ENCODE results near the gene PROSER1.

The PROSER1 gene

DNA sequence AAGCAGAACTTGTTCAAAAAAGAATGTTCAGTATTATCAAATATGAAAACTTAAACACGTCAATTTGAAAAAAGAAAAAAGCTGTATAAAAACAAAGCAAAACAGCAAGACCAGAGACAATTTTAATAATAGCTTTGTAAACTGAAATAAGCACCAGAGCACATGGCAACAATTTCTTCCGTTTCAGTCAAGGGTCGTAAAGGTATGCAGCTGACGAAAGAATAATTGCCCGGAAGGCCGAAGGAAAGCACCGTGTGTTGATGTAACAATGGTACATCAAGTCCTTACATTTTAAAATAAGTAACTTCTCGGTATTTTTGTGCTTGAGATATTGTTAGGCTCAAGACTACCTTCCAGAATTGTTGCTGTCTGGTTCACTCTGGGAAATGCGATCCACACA lies 1.7 kb downstream of the PROSER1 start:
- no peak for DNase-seq (ENCODE audit: extremely low spot score)
- CTCF ChIA-PET, result interaction anchor here (0.7 to 1.6 kb wide), 3 partner anchors 12 to 580 kb away, joined by 3 to 6 read pairs (median 3); no protein-coding TSS in a partner anchor
- POLR2A ChIA-PET, result no interaction called here
- TF ChIP-seq, protein P1, sequence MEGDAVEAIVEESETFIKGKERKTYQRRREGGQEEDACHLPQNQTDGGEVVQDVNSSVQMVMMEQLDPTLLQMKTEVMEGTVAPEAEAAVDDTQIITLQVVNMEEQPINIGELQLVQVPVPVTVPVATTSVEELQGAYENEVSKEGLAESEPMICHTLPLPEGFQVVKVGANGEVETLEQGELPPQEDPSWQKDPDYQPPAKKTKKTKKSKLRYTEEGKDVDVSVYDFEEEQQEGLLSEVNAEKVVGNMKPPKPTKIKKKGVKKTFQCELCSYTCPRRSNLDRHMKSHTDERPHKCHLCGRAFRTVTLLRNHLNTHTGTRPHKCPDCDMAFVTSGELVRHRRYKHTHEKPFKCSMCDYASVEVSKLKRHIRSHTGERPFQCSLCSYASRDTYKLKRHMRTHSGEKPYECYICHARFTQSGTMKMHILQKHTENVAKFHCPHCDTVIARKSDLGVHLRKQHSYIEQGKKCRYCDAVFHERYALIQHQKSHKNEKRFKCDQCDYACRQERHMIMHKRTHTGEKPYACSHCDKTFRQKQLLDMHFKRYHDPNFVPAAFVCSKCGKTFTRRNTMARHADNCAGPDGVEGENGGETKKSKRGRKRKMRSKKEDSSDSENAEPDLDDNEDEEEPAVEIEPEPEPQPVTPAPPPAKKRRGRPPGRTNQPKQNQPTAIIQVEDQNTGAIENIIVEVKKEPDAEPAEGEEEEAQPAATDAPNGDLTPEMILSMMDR (IDR thresholded peaks at IDR 0.05; ENCODE audit: control extremely low read depth, extremely low read depth, low read depth, missing control alignments), result no peak

DNA sequence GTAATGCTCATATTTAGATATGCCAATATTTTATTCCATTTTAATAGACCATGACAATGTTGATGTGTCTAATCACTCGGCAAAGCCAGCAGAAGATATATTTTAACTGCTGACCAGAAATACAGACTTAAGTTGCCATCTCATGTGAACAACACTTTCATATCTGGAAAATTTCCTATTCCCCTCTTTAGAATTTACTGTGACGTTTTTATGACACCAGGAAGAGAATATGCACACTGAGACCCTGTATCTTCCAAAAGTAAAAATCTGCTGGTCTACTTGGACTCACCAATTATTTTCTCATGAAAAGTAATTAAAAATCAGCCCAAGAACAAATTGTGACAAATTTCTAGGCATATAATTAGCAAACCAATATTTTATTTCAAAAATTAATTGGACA lies 2.1 kb downstream of the PROSER1 start:
- TF ChIP-seq, protein P1 (IDR thresholded peaks at IDR 0.05; ENCODE audit: control extremely low read depth, extremely low read depth, low read depth, missing control alignments), result no peak
- ChIA-PET CTCF (interaction anchor here (0.6 to 1.5 kb wide), 3 partner anchors 9 to 13 kb away, joined by 3 read pairs; no protein-coding TSS in a partner anchor), POLR2A (no interaction called here)
- DNase-seq (ENCODE audit: extremely low spot score), result no peak

DNA sequence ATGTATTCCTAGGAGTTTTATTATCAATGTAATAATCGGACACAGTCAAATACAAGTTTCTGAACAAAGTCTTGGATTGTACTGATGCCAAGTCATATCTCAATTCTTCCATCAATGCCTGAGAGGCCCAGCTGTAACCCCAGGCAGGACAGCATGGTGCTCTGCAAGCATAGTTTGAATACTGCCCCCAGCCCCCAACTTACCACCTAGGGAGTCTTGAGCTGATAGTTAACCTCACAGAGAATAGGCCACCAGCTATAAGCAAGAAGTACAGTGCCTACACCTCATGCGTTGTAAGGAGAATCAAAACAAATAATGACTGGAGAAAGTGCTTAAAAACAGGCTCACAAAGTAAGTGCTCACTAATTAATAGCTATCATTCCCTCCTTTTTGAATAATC lies 2.7 kb downstream of the PROSER1 start:
- no peak for DNase-seq (ENCODE audit: extremely low spot score)
- POLR2A ChIA-PET, result no interaction called here
- TF ChIP-seq, protein P1 (IDR thresholded peaks at IDR 0.05; ENCODE audit: control extremely low read depth, extremely low read depth, low read depth, missing control alignments), result no peak
- CTCF ChIA-PET, result interaction anchor here (0.6 to 1.9 kb wide), 5 partner anchors 8 to 577 kb away, joined by 3 to 4 read pairs (median 3); no protein-coding TSS in a partner anchor

DNA sequence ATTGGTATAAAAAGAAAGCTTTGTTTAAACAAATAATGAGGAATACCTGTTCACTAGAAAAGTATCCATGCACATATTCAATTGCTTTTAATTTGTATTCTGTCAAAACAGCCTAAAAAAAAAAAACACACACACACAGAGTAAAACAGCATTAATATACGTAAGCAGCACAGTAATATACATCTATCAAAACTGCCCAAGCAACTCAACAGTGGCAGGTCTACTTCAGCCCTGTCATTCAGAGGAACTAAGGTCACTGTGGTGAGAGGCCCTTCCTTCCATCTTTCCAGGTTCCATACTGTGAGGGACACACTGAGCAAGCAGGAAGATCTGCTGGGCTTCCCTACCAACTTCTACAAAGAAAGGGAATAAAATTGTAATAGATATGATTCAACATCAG lies 3.8 kb downstream of the PROSER1 start:
- ChIA-PET CTCF (interaction anchor here (0.9 to 1.9 kb wide), 4 partner anchors 10 to 18 kb away, joined by 3 to 4 read pairs (median 4); no protein-coding TSS in a partner anchor), POLR2A (no interaction called here)
- DNase-seq (ENCODE audit: extremely low spot score), result no peak
- TF ChIP-seq, protein P1 (IDR thresholded peaks at IDR 0.05; ENCODE audit: control extremely low read depth, extremely low read depth, low read depth, missing control alignments), result no peak

DNA sequence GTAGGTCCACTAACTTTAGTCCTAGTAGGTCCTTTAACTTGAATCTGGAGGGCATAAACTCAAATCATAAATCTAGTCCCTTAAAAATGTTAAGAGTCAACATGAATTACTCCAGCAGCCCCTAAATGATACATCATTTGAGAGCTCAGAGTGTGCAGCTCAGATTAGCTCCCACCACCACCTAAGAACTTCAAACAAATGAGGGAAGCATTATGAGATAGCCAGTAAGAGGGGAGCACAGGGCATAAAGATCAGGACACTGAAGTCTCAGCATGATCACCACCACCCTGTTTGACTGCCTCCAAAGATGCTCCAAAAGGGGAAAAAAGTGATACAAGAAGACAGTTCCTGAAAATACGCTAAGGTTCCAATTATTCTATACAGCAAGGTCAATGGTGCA lies 5.7 kb downstream of the PROSER1 start:
- POLR2A ChIA-PET, result no interaction called here
- CTCF ChIA-PET, result interaction anchor here (1.0 to 2.2 kb wide), 8 partner anchors 8 to 584 kb away, joined by 3 to 11 read pairs (median 4); no protein-coding TSS in a partner anchor
- no peak for DNase-seq (ENCODE audit: extremely low spot score)
- TF ChIP-seq, protein P1 (IDR thresholded peaks at IDR 0.05; ENCODE audit: control extremely low read depth, extremely low read depth, low read depth, missing control alignments), result no peak

DNA sequence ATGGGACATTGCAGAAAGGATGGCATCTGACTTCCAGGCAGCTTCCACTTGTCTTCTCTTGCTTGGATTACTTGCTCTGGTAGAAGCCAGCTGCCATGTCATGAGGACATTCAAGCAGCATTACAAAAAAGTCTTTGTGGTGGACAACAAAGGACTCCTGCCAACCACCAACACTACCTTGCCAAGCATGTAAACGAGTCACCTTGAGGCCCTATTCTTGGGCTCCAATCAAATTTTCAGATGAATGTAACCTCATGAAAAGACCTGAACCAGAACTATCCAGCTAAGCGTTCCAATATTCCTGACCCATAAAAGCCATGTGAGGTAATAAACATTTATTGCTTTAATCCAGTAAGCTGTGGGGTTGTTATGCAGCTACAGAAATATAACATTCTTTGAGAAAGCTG lies 12.5 kb downstream of the PROSER1 start:
- no peak for DNase-seq (ENCODE audit: extremely low spot score)
- ChIA-PET POLR2A (interaction anchor here (0.5 kb wide), 1 partner anchor 25 kb away, joined by 3 read pairs; no protein-coding TSS in a partner anchor), CTCF (interaction anchor here (1.5 to 1.9 kb wide), 2 partner anchors 9 to 14 kb away, joined by 4 to 10 read pairs; no protein-coding TSS in a partner anchor)
- TF ChIP-seq, protein P1 (IDR thresholded peaks at IDR 0.05; ENCODE audit: control extremely low read depth, extremely low read depth, low read depth, missing control alignments), result no peak
